HG03196 (cell line): ENCODE results near the gene MAN2B2.
"Not testable (repeated sequence)": the region's sequence is repeated elsewhere in the genome, so short reads cannot be mapped to it uniquely, and the experiment has no call there.

Experiments used
- ATAC-seq: cut with Tn5 transposase; IDR thresholded peaks from one replicate; pipeline ENCODE4 v1.9.1; 2021; ENCODE audit not compliant: unreplicated experiment

The MAN2B2 gene

GRCh38 chr4:6613676-6614651 is 39.0 kb downstream of the MAN2B2 start:
- ATAC-seq = no peak

- no peak for ATAC-seq
Measured at GRCh38 chr4:6614701-6615230, 39.8 kb downstream of the MAN2B2 start.

- ATAC-seq = no peak
Measured at GRCh38 chr4:6616087-6616995, 41.4 kb downstream of the MAN2B2 start.

GRCh38 chr4:6617246-6617645 is 42.3 kb downstream of the MAN2B2 start:
- no peak for ATAC-seq

GRCh38 chr4:6618386-6619115 is 43.6 kb downstream of the MAN2B2 start:
- ATAC-seq = no peak

GRCh38 chr4:6619116-6619465 is 44.1 kb downstream of the MAN2B2 start:
- ATAC-seq = no peak

- no peak for ATAC-seq
Measured at GRCh38 chr4:6619466-6620255, 44.7 kb downstream of the MAN2B2 start.

- ATAC-seq = no peak
Measured at GRCh38 chr4:6620296-6620695, 45.3 kb downstream of the MAN2B2 start.

GRCh38 chr4:6620891-6621555 is 46.0 kb downstream of the MAN2B2 start:
- no peak for ATAC-seq

- ATAC-seq = no peak
Measured at GRCh38 chr4:6621556-6621927, 46.6 kb downstream of the MAN2B2 start.

GRCh38 chr4:6622744-6623143 is 47.8 kb downstream of the MAN2B2 start:
- no peak for ATAC-seq

GRCh38 chr4:6625256-6625655 is 50.3 kb downstream of the MAN2B2 start:
- no peak for ATAC-seq

- ATAC-seq = no peak
Measured at GRCh38 chr4:6626066-6626465, 51.1 kb downstream of the MAN2B2 start.

GRCh38 chr4:6627832-6628231 is 52.8 kb downstream of the MAN2B2 start:
- ATAC-seq = no peak

GRCh38 chr4:6628484-6628883 is 53.5 kb downstream of the MAN2B2 start:
- not testable (repeated sequence) for ATAC-seq

- no peak for ATAC-seq
Measured at GRCh38 chr4:6632125-6632524, 57.1 kb downstream of the MAN2B2 start.

- no peak for ATAC-seq
Measured at GRCh38 chr4:6633091-6633906, 58.3 kb downstream of the MAN2B2 start.

- ATAC-seq = no peak
Measured at GRCh38 chr4:6634746-6635145, 59.8 kb downstream of the MAN2B2 start.
